GM23338 (cell line): ENCODE measurements around the gene CEP135. TPM values are rescaled to one million over a fixed set of nuclear protein-coding genes. Genes with fewer than 3 reads are reported as not detected.

Experiments
- ATAC-seq: fragments of 200-7000 bp; cut with Tn5 transposase; 3 replicates; pipeline ENCODE4 v1.9.1; 2020
- DNase-seq: peaks from one replicate; pipeline ENCODE4 v3.0.0-alpha.2; 2015; ENCODE audit warnings: low spot score
- H2AFZ ChIP-seq: fragments of 200-600 bp; sonication (generic); 2 replicates; pipeline ENCODE4 v1.8.0; 2016; ENCODE audit warnings: antibody characterized with exemption, mild to moderate bottlenecking, moderate library complexity
- H3F3A ChIP-seq: fragments of 200-600 bp; sonication (generic); replicated peaks from 2 replicates; pipeline ENCODE4 v1.8.0; 2017; ENCODE audit warnings: antibody characterized with exemption, mixed run types, low read depth
- H3K27ac ChIP-seq: fragments of 200-600 bp; sonication (generic); 2 replicates; pipeline ENCODE4 v1.6.1; 2016; ENCODE audit warnings: low read depth
- H3K27me3 ChIP-seq: fragments of 200-600 bp; sonication (generic); 2 replicates; pipeline ENCODE4 v1.8.0; 2016; ENCODE audit warnings: mild to moderate bottlenecking, mixed run types, moderate library complexity; ENCODE audit not compliant: insufficient read depth
- H3K36me3 ChIP-seq: fragments of 200-600 bp; sonication (generic); 2 replicates; pipeline ENCODE4 v1.8.0; 2016; ENCODE audit warnings: mild to moderate bottlenecking; ENCODE audit not compliant: insufficient read depth
- H3K4me1 ChIP-seq: fragments of 200-600 bp; sonication (generic); 2 replicates; pipeline ENCODE4 v1.8.0; 2016; ENCODE audit warnings: mild to moderate bottlenecking, moderate library complexity; ENCODE audit not compliant: insufficient read depth
- H3K4me2 ChIP-seq: fragments of 200-600 bp; sonication (generic); 2 replicates; pipeline ENCODE4 v1.7.1; 2017; ENCODE audit warnings: mixed run types
- H3K4me3 ChIP-seq: fragments of 200-600 bp; sonication (generic); 2 replicates; pipeline ENCODE4 v1.6.1; 2016; ENCODE audit warnings: mixed run types
- H3K79me2 ChIP-seq: fragments of 200-600 bp; sonication (generic); replicated peaks from 2 replicates; pipeline ENCODE4 v1.8.0; 2017; ENCODE audit warnings: mild to moderate bottlenecking; ENCODE audit not compliant: insufficient read depth
- H3K9me2 ChIP-seq: fragments of 200-600 bp; sonication (generic); 2 replicates; pipeline ENCODE4 v1.8.0; 2017; ENCODE audit not compliant: insufficient read depth
- H4K20me1 ChIP-seq: fragments of 200-600 bp; sonication (generic); replicated peaks from 2 replicates; pipeline ENCODE4 v1.8.0; 2017; ENCODE audit warnings: mild to moderate bottlenecking; ENCODE audit not compliant: insufficient read depth
- H3K27ac Mint-ChIP-seq: 2 replicates; pipeline ENCODE4 v1.8.0; 2020; ENCODE audit warnings: inconsistent platforms, mild to moderate bottlenecking, moderate library complexity, mixed read lengths
- H3K27me3 Mint-ChIP-seq: 3 replicates; pipeline ENCODE4 v1.8.0; 2022; ENCODE audit warnings: low read depth, mild to moderate bottlenecking, moderate library complexity, mixed read lengths, inconsistent platforms; ENCODE audit not compliant: insufficient read depth, poor library complexity
- H3K36me3 Mint-ChIP-seq: 3 replicates; pipeline ENCODE4 v1.8.0; 2021; ENCODE audit warnings: low read depth, mild to moderate bottlenecking, inconsistent platforms, moderate library complexity, mixed read lengths
- H3K4me1 Mint-ChIP-seq: 3 replicates; pipeline ENCODE4 v1.8.0; 2020; ENCODE audit warnings: mild to moderate bottlenecking, inconsistent platforms, mixed read lengths
- H3K4me3 Mint-ChIP-seq: 3 replicates; pipeline ENCODE4 v1.8.0; 2021; ENCODE audit warnings: moderate library complexity, mild to moderate bottlenecking, inconsistent platforms, mixed read lengths
- H3K9me3 Mint-ChIP-seq: 3 replicates; pipeline ENCODE4 v1.8.0; 2020; ENCODE audit warnings: moderate library complexity, mild to moderate bottlenecking, inconsistent platforms, mixed read lengths
- EZH2 ChIP-seq: fragments of 200-600 bp; sonication (generic); IDR thresholded peaks from one replicate; pipeline ENCODE4 v1.8.0; 2017; ENCODE audit warnings: antibody characterized with exemption, mild to moderate bottlenecking, low read depth; ENCODE audit not compliant: unreplicated experiment
- EZH2phosphoT487 ChIP-seq: fragments of 200-600 bp; sonication (generic); IDR thresholded peaks from one replicate; pipeline ENCODE4 v1.8.1; 2018; ENCODE audit warnings: antibody characterized with exemption; ENCODE audit not compliant: unreplicated experiment
- JUNB ChIP-seq: IDR thresholded peaks from one replicate; pipeline ENCODE4 v1.6.1; 2016; ENCODE audit warnings: antibody characterized with exemption; ENCODE audit not compliant: unreplicated experiment
- POLR2AphosphoS5 ChIP-seq: IDR thresholded peaks from 2 replicates; pipeline ENCODE4 v1.6.1; 2016; ENCODE audit warnings: antibody characterized with exemption, low read depth
- STAT1 ChIP-seq: IDR thresholded peaks from one replicate; pipeline ENCODE4 v1.6.1; 2016; ENCODE audit warnings: antibody characterized with exemption; ENCODE audit not compliant: unreplicated experiment
- ZNF114 ChIP-seq: fragments of 250-450 bp; sonication (Bioruptor Pico); IDR thresholded peaks from 2 replicates; pipeline ENCODE4 v1.5.0; 2020; ENCODE audit warnings: mild to moderate bottlenecking, moderate library complexity
- polyA plus RNA-seq: library from polyadenylated mRNA; unstranded; fragments of >200 nt; fragmentation: Nextera tagmentation; extraction: Ambion mirVana; gene quantifications from 2 replicates; pipeline ENCODE4 v1.2.1, GENCODE V29; 2016
- total RNA-seq: library from RNA; depleted of rRNA; stranded (reverse); fragments of >200 nt; shearing (Covaris generic); gene quantifications from 2 replicates; pipeline ENCODE4 v1.2.3, GENCODE V29; 2014
- TF ChIP-seq, protein P1 (sequence below): IDR thresholded peaks from one replicate; pipeline ENCODE4 v1.6.1; 2018; ENCODE audit warnings: antibody characterized with exemption; ENCODE audit not compliant: unreplicated experiment
- TF ChIP-seq, protein P2 (sequence below), 2 experiments: fragments of 200-600 bp in 1 of 2; sonication (generic) in 1 of 2; conservative IDR thresholded peaks; 2 replicates each; pipeline versions ENCODE4 v1.5.1 to v1.6.1; 2016 to 2017; ENCODE audit warnings: antibody characterized with exemption in 2 of 2, low read depth in 2 of 2, mild to moderate bottlenecking in 2 of 2, moderate library complexity in 1 of 2

Gene CEP135
- total and polyA plus RNA-seq, 2 experiments from 2014 or later, result 11.8 to 15.7 TPM

DNA sequence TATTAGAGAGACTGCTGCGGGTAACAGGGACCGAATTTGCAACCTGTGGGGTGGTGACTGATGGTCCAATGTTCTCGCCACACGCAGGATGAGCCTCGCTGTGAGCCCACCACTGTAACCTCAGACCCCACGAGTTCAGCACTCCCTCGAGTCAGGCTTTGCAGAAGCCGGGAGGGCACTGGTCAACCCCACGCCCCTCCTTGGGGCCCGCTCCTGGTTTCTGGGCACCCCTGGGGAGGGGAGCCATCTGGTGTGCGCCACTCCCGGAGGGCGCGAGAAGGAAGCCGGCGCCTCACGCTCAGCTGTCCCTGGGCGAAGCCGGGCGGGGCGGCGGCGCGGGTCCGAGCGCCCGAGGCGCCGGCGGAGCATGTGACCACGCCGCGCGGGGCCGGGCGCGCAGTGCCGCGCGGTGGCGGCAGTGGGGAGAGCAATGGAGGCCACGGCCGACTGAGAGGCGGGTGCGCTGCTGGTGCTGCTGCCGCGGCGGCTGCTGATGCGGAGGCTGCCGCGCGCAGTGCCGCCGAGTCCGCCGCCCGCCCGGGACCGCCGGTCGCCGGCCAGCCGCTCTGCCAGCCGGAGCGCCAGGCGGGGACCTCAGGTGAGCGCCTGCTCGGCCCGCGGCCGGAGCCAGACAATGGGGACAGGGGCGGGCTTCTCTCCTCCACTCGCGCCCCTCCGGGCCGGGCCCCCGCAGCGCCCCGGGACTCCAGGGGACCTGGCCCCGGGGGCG, 100.1 kb downstream of the CEP135 start:
- TF ChIP-seq, protein P1, sequence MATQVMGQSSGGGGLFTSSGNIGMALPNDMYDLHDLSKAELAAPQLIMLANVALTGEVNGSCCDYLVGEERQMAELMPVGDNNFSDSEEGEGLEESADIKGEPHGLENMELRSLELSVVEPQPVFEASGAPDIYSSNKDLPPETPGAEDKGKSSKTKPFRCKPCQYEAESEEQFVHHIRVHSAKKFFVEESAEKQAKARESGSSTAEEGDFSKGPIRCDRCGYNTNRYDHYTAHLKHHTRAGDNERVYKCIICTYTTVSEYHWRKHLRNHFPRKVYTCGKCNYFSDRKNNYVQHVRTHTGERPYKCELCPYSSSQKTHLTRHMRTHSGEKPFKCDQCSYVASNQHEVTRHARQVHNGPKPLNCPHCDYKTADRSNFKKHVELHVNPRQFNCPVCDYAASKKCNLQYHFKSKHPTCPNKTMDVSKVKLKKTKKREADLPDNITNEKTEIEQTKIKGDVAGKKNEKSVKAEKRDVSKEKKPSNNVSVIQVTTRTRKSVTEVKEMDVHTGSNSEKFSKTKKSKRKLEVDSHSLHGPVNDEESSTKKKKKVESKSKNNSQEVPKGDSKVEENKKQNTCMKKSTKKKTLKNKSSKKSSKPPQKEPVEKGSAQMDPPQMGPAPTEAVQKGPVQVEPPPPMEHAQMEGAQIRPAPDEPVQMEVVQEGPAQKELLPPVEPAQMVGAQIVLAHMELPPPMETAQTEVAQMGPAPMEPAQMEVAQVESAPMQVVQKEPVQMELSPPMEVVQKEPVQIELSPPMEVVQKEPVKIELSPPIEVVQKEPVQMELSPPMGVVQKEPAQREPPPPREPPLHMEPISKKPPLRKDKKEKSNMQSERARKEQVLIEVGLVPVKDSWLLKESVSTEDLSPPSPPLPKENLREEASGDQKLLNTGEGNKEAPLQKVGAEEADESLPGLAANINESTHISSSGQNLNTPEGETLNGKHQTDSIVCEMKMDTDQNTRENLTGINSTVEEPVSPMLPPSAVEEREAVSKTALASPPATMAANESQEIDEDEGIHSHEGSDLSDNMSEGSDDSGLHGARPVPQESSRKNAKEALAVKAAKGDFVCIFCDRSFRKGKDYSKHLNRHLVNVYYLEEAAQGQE, result no peak
- TF ChIP-seq EZH2phosphoT487 (no peak), STAT1 (no peak), EZH2 (no peak), JUNB (no peak), ZNF114 (CRISPR knock-in tag) (no peak)
- TF ChIP-seq, protein P2, sequence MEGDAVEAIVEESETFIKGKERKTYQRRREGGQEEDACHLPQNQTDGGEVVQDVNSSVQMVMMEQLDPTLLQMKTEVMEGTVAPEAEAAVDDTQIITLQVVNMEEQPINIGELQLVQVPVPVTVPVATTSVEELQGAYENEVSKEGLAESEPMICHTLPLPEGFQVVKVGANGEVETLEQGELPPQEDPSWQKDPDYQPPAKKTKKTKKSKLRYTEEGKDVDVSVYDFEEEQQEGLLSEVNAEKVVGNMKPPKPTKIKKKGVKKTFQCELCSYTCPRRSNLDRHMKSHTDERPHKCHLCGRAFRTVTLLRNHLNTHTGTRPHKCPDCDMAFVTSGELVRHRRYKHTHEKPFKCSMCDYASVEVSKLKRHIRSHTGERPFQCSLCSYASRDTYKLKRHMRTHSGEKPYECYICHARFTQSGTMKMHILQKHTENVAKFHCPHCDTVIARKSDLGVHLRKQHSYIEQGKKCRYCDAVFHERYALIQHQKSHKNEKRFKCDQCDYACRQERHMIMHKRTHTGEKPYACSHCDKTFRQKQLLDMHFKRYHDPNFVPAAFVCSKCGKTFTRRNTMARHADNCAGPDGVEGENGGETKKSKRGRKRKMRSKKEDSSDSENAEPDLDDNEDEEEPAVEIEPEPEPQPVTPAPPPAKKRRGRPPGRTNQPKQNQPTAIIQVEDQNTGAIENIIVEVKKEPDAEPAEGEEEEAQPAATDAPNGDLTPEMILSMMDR (conservative IDR thresholded peaks at IDR 0.05; ENCODE audit: low read depth in 2 of 2), result peak in 1 of 2 experiments; percentile 27; a peak in 1 of 4 replicates
- Histone ChIP-seq H3K27me3 (peaks cover 3% of the 10 kb centered on the region; the same call in 1 of the 2 replicates), H2AFZ (peak overlapping the region; percentile 90), H3K27ac (peak overlapping the region; percentile 79; the same call in 1 of the 2 replicates), H3K79me2 (peaks cover 14% of the 10 kb centered on the region; the same call in 1 of the 2 replicates), H3K4me1 (peaks cover 19% of the 10 kb centered on the region), H3F3A (no peaks in the 10 kb centered on the region; the same call in 1 of the 2 replicates), H4K20me1 (no peaks in the 10 kb centered on the region), H3K9me2 (no peaks in the 10 kb centered on the region), H3K4me2 (peak overlapping the region; percentile 88), H3K36me3 (no peaks in the 10 kb centered on the region), H3K4me3 (peak overlapping the region; percentile 61)
- Mint-ChIP-seq H3K4me3 (peak overlapping the region; percentile 89), H3K36me3 (no peaks in the 10 kb centered on the region), H3K9me3 (no peaks in the 10 kb centered on the region), H3K27ac (peak overlapping the region; percentile 86; the same call in 1 of the 2 replicates), H3K4me1 (peaks cover 23% of the 10 kb centered on the region; the same call in 2 of the 3 replicates), H3K27me3 (peaks cover 7% of the 10 kb centered on the region)
- ATAC-seq, result peak; percentile 74
- DNase-seq, result peak; percentile 80

DNA sequence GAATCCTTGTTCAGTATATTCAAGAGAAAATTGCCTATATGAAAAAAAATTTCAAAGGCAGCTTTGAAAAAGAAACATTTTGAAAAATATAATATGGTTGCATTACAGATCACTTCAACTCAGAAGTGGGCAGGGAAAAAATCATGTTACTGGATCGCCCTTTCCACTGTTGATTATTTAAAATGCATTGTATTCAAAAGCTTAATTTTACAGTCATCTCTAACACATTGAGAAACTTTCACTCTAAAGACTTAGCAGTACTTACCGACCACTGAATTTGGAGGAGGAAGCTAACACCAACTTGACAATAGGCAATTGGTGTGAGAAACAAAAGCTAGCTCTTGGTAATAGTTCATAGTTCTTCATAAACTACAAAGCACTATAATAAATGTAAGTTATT, 101.9 kb downstream of the CEP135 start:
- Mint-ChIP-seq H3K9me3 (no peaks in the 10 kb centered on the region), H3K36me3 (no peaks in the 10 kb centered on the region), H3K4me1 (peaks cover 39% of the 10 kb centered on the region), H3K27ac (no peak overlapping the region), H3K27me3 (peaks cover 7% of the 10 kb centered on the region), H3K4me3 (peak overlapping the region; percentile 79)
- Histone ChIP-seq H4K20me1 (no peaks in the 10 kb centered on the region), H3F3A (no peaks in the 10 kb centered on the region; the same call in 1 of the 2 replicates), H3K27ac (no peak overlapping the region), H3K4me3 (peak overlapping the region; percentile 61), H3K4me1 (peaks cover 34% of the 10 kb centered on the region), H3K4me2 (peak overlapping the region; percentile 80), H3K79me2 (peaks cover 17% of the 10 kb centered on the region; the same call in 1 of the 2 replicates), H3K36me3 (no peaks in the 10 kb centered on the region), H3K9me2 (no peaks in the 10 kb centered on the region), H3K27me3 (peaks cover 3% of the 10 kb centered on the region; the same call in 1 of the 2 replicates), H2AFZ (no peak overlapping the region)
- DNase-seq (no peak), ATAC-seq (no peak)
- TF ChIP-seq JUNB, result no peak
- TF ChIP-seq POLR2AphosphoS5, result no peak
- TF ChIP-seq, protein P1, result no peak
